Measurements from ENCODE around the gene PECR. TPM values are rescaled to one million over a fixed set of nuclear protein-coding genes. Genes with fewer than 3 reads are reported as not detected.

The PECR gene
- total and polyA plus RNA-seq, 2 donors = 9.3 to 10.9 TPM

- WGBS = 67% methylated on average over 2 of the region's 2 CpGs
- no peak overlapping the region for H3K4me3 ChIP-seq (ENCODE audit: low read depth, low read length)
- H3K4me1 ChIP-seq (ENCODE audit: insufficient read depth) = no peaks in the 10 kb centered on the region
- no peak for DNase-seq (ENCODE audit: extremely low spot score)
- H3K36me3 ChIP-seq (ENCODE audit: insufficient read depth) = peaks cover 2% of the 10 kb centered on the region
- no peak overlapping the region for H3K27ac ChIP-seq (ENCODE audit: low read depth)
These were observed 34.2 kb downstream of the PECR start for GRCh38 chr2:216047397-216047796.

- whole genome bisulfite sequencing = 73% methylated on average over 5 of the region's 5 CpGs
- no peak overlapping the region for H3K4me3 ChIP-seq (ENCODE audit: low read depth, low read length)
- DNase-seq (ENCODE audit: extremely low spot score) = no peak
- no peak overlapping the region for H3K27ac ChIP-seq (ENCODE audit: low read depth)
- no peaks in the 10 kb centered on the region for H3K4me1 ChIP-seq (ENCODE audit: insufficient read depth)
- peaks cover 2% of the 10 kb centered on the region for H3K36me3 ChIP-seq (ENCODE audit: insufficient read depth)
These were observed 36.6 kb downstream of the PECR start for GRCh38 chr2:216044883-216045486.

GRCh38 chr2:216043949-216044348 is 37.7 kb downstream of the PECR start:
- 97% methylated on average over 5 of the region's 5 CpGs for WGBS

GRCh38 chr2:216041438-216041837 is 40.2 kb downstream of the PECR start:
- no peak for DNase-seq (ENCODE audit: extremely low spot score)
- no peaks in the 10 kb centered on the region for H3K36me3 ChIP-seq (ENCODE audit: insufficient read depth)
- H3K4me3 ChIP-seq (ENCODE audit: low read depth, low read length) = no peak overlapping the region
- whole genome bisulfite sequencing = 98% methylated on average over 2 of the region's 2 CpGs
- no peaks in the 10 kb centered on the region for H3K4me1 ChIP-seq (ENCODE audit: insufficient read depth)
- no peak overlapping the region for H3K27ac ChIP-seq (ENCODE audit: low read depth)

More at GRCh38 chr2:216043949-216044348, 37.7 kb downstream of the PECR start:
- no peaks in the 10 kb centered on the region for H3K4me1 ChIP-seq (ENCODE audit: insufficient read depth)
- no peak overlapping the region for H3K27ac ChIP-seq (ENCODE audit: low read depth)
- H3K36me3 ChIP-seq (ENCODE audit: insufficient read depth) = peaks cover 2% of the 10 kb centered on the region
- H3K4me3 ChIP-seq (ENCODE audit: low read depth, low read length) = no peak overlapping the region
- no peak for DNase-seq (ENCODE audit: extremely low spot score)

GRCh38 chr2:216039918-216040317 is 41.7 kb downstream of the PECR start:
- Histone ChIP-seq H3K4me3 (ENCODE audit: low read depth, low read length) (no peak overlapping the region), H3K4me1 (ENCODE audit: insufficient read depth) (no peaks in the 10 kb centered on the region), H3K27ac (ENCODE audit: low read depth) (no peak overlapping the region), H3K36me3 (ENCODE audit: insufficient read depth) (no peaks in the 10 kb centered on the region)
- 92% methylated on average over 3 of the region's 3 CpGs for WGBS
- DNase-seq (ENCODE audit: extremely low spot score) = no peak

- H3K36me3 ChIP-seq (ENCODE audit: insufficient read depth) = no peaks in the 10 kb centered on the region
- no peak overlapping the region for H3K4me3 ChIP-seq (ENCODE audit: low read depth, low read length)
- WGBS = 57% methylated on average over 1 of the region's 1 CpG
- H3K4me1 ChIP-seq (ENCODE audit: insufficient read depth) = no peaks in the 10 kb centered on the region
- H3K27ac ChIP-seq (ENCODE audit: low read depth) = no peak overlapping the region
- no peak for DNase-seq (ENCODE audit: extremely low spot score)
These were observed 47.5 kb downstream of the PECR start for GRCh38 chr2:216034065-216034464.

GRCh38 chr2:216033403-216033802 is 48.2 kb downstream of the PECR start:
- Histone ChIP-seq H3K4me1 (ENCODE audit: insufficient read depth) (no peaks in the 10 kb centered on the region), H3K27ac (ENCODE audit: low read depth) (no peak overlapping the region), H3K36me3 (ENCODE audit: insufficient read depth) (no peaks in the 10 kb centered on the region), H3K4me3 (ENCODE audit: low read depth, low read length) (no peak overlapping the region)
- DNase-seq (ENCODE audit: extremely low spot score) = no peak
- 97% methylated on average over 3 of the region's 3 CpGs for WGBS

GRCh38 chr2:216031960-216032689 is 49.5 kb downstream of the PECR start:
- WGBS = 88% methylated on average over 1 of the region's 1 CpG
- no peak overlapping the region for H3K4me3 ChIP-seq (ENCODE audit: low read depth, low read length)

GRCh38 chr2:216030216-216030615 is 51.4 kb downstream of the PECR start:
- no peak for DNase-seq (ENCODE audit: extremely low spot score)
- Histone ChIP-seq H3K4me1 (ENCODE audit: insufficient read depth) (no peaks in the 10 kb centered on the region), H3K36me3 (ENCODE audit: insufficient read depth) (no peaks in the 10 kb centered on the region), H3K27ac (ENCODE audit: low read depth) (no peak overlapping the region), H3K4me3 (ENCODE audit: low read depth, low read length) (no peak overlapping the region)
- 94% methylated on average over 3 of the region's 3 CpGs for whole genome bisulfite sequencing

More at GRCh38 chr2:216031960-216032689, 49.5 kb downstream of the PECR start:
- Histone ChIP-seq H3K36me3 (ENCODE audit: insufficient read depth) (no peaks in the 10 kb centered on the region), H3K27ac (ENCODE audit: low read depth) (no peak overlapping the region), H3K4me1 (ENCODE audit: insufficient read depth) (no peaks in the 10 kb centered on the region)
- no peak for DNase-seq (ENCODE audit: extremely low spot score)

GRCh38 chr2:216029416-216030129 is 52.0 kb downstream of the PECR start:
- H3K27ac ChIP-seq (ENCODE audit: low read depth) = no peak overlapping the region
- DNase-seq (ENCODE audit: extremely low spot score) = no peak
- no peaks in the 10 kb centered on the region for H3K4me1 ChIP-seq (ENCODE audit: insufficient read depth)
- H3K36me3 ChIP-seq (ENCODE audit: insufficient read depth) = no peaks in the 10 kb centered on the region
- H3K4me3 ChIP-seq (ENCODE audit: low read depth, low read length) = no peak overlapping the region
- WGBS = 89% methylated on average over 7 of the region's 7 CpGs

- H3K4me1 ChIP-seq (ENCODE audit: insufficient read depth) = no peaks in the 10 kb centered on the region
- no peaks in the 10 kb centered on the region for H3K36me3 ChIP-seq (ENCODE audit: insufficient read depth)
- no peak overlapping the region for H3K4me3 ChIP-seq (ENCODE audit: low read depth, low read length)
- WGBS = 88% methylated on average over 7 of the region's 7 CpGs
- no peak overlapping the region for H3K27ac ChIP-seq (ENCODE audit: low read depth)
- no peak for DNase-seq (ENCODE audit: extremely low spot score)
These were observed 56.8 kb downstream of the PECR start for GRCh38 chr2:216024779-216025336.

- DNase-seq (ENCODE audit: extremely low spot score) = no peak
- H3K36me3 ChIP-seq (ENCODE audit: insufficient read depth) = no peaks in the 10 kb centered on the region
- H3K4me1 ChIP-seq (ENCODE audit: insufficient read depth) = no peaks in the 10 kb centered on the region
- 33% methylated on average over 3 of the region's 3 CpGs for WGBS
- H3K4me3 ChIP-seq (ENCODE audit: low read depth, low read length) = no peak overlapping the region
- no peak overlapping the region for H3K27ac ChIP-seq (ENCODE audit: low read depth)
These were observed 58.5 kb downstream of the PECR start for GRCh38 chr2:216023055-216023648.

GRCh38 chr2:216021768-216022565 is 59.6 kb downstream of the PECR start:
- 84% methylated on average over 7 of the region's 7 CpGs for WGBS
- DNase-seq (ENCODE audit: extremely low spot score) = no peak
- no peak overlapping the region for H3K27ac ChIP-seq (ENCODE audit: low read depth)
- no peaks in the 10 kb centered on the region for H3K36me3 ChIP-seq (ENCODE audit: insufficient read depth)
- H3K4me3 ChIP-seq (ENCODE audit: low read depth, low read length) = no peak overlapping the region
- H3K4me1 ChIP-seq (ENCODE audit: insufficient read depth) = no peaks in the 10 kb centered on the region
